NOMO-1 treated with DMSO at 0.1 percent for 48 hours (cell line): Measurements from ENCODE around the gene TOLLIP.
"Not testable (repeated sequence)": the region's sequence is repeated elsewhere in the genome, so short reads cannot be mapped to it uniquely, and the experiment has no call there.

ENCODE experiments used
- DNase-seq: peaks from one replicate; lab custom pipeline; 2025; ENCODE audit not compliant: unreplicated experiment; lab: John Stamatoyannopoulos, UW

Gene TOLLIP

GRCh38 chr11:1266976-1267375 lies 42.5 kb downstream of the TOLLIP start:
- not testable (repeated sequence) for DNase-seq

- DNase-seq: not testable (repeated sequence)
Observed at GRCh38 chr11:1265480-1265879, 44.0 kb downstream of the TOLLIP start.

GRCh38 chr11:1264444-1264843 lies 45.0 kb downstream of the TOLLIP start:
- peak; percentile 49 for DNase-seq

- no peak for DNase-seq
Observed at GRCh38 chr11:1263010-1263409, 46.4 kb downstream of the TOLLIP start.

- peak; percentile 85 for DNase-seq
Observed at GRCh38 chr11:1262172-1263006, 47.0 kb downstream of the TOLLIP start.

- no peak for DNase-seq
Observed at GRCh38 chr11:1261241-1262071, 48.0 kb downstream of the TOLLIP start.

- no peak for DNase-seq
Observed at GRCh38 chr11:1260620-1261019, 48.8 kb downstream of the TOLLIP start.

GRCh38 chr11:1260023-1260501 lies 49.4 kb downstream of the TOLLIP start:
- DNase-seq: no peak

GRCh38 chr11:1259561-1259960 lies 49.9 kb downstream of the TOLLIP start:
- no peak for DNase-seq

GRCh38 chr11:1259076-1259461 lies 50.4 kb downstream of the TOLLIP start:
- no peak for DNase-seq

- no peak for DNase-seq
Observed at GRCh38 chr11:1258401-1259075, 50.9 kb downstream of the TOLLIP start.

- no peak for DNase-seq
Observed at GRCh38 chr11:1257916-1258315, 51.5 kb downstream of the TOLLIP start.

GRCh38 chr11:1257366-1257765 lies 52.1 kb downstream of the TOLLIP start:
- no peak for DNase-seq

GRCh38 chr11:1256257-1257045 lies 53.0 kb downstream of the TOLLIP start:
- no peak for DNase-seq

- DNase-seq: no peak
Observed at GRCh38 chr11:1255151-1255550, 54.3 kb downstream of the TOLLIP start.

- no peak for DNase-seq
Observed at GRCh38 chr11:1254733-1255132, 54.7 kb downstream of the TOLLIP start.

GRCh38 chr11:1254086-1254648 lies 55.3 kb downstream of the TOLLIP start:
- no peak for DNase-seq

- DNase-seq: no peak
Observed at GRCh38 chr11:1253103-1253485, 56.3 kb downstream of the TOLLIP start.

- DNase-seq: no peak
Observed at GRCh38 chr11:1252371-1253102, 56.9 kb downstream of the TOLLIP start.
